ENCODE results near the gene RAPGEF4. TPM values are rescaled to one million over a fixed set of nuclear protein-coding genes. Genes with fewer than 3 reads are reported as not detected.

Gene RAPGEF4
- total RNA-seq, 1 experiment from 2014 or later: 1.4 TPM

- Histone ChIP-seq H3K79me1 (ENCODE audit: insufficient read depth, low read depth, low read length, poor library complexity, severe bottlenecking) (no peaks in the 10 kb centered on the region), H3K9ac (ENCODE audit: extremely low read depth, insufficient read length, low read length) (no peak overlapping the region), H4K5ac (ENCODE audit: insufficient read length, low read depth, low read length) (no peak overlapping the region), H2BK15ac (ENCODE audit: low read depth, low read length) (no peak overlapping the region), H3T11ph (ENCODE audit: low read length) (no peak overlapping the region), H3K23me2 (ENCODE audit: insufficient read length, low read depth, low read length, poor library complexity, severe bottlenecking) (no peaks in the 10 kb centered on the region), H4K20me1 (ENCODE audit: control insufficient read depth, insufficient read depth, insufficient read length) (no peaks in the 10 kb centered on the region), H3K9me3 (ENCODE audit: control insufficient read depth, low read depth, low read length) (no peaks in the 10 kb centered on the region), H2AFZ (ENCODE audit: low read length) (no peak overlapping the region), H3K4ac (ENCODE audit: low read depth, low read length) (no peak overlapping the region), H3K27me3 (ENCODE audit: insufficient read depth, low read length) (no peaks in the 10 kb centered on the region), H3K79me2 (ENCODE audit: insufficient read depth, low read length) (no peaks in the 10 kb centered on the region), H3K56ac (ENCODE audit: insufficient read length, low read depth, low read length) (no peak overlapping the region), H2AK5ac (ENCODE audit: insufficient read length, low read length) (no peak overlapping the region), H3K27ac (ENCODE audit: insufficient read length, low read depth, low read length) (no peak overlapping the region), H3K23ac (ENCODE audit: insufficient read length, low read depth, low read length) (no peak overlapping the region), H3K4me2 (ENCODE audit: insufficient read depth, insufficient read length, low read length) (no peak overlapping the region), H3K14ac (ENCODE audit: insufficient read depth, low read length) (no peak overlapping the region), H3K4me1 (ENCODE audit: insufficient read depth, low read length) (no peaks in the 10 kb centered on the region), H2BK12ac (ENCODE audit: insufficient read length, low read depth, low read length) (no peak overlapping the region), H4K8ac (replicated peaks; ENCODE audit: insufficient read length, low read depth, low read length) (no peak overlapping the region), H2BK5ac (ENCODE audit: insufficient read length, low read length) (no peak overlapping the region), H2BK120ac (ENCODE audit: low read depth, low read length, poor library complexity, severe bottlenecking) (no peak overlapping the region), H3K18ac (ENCODE audit: insufficient read length, low read depth, low read length) (no peak overlapping the region), H4K91ac (ENCODE audit: insufficient read length, low read depth, low read length) (no peak overlapping the region), H2BK20ac (ENCODE audit: low read depth, low read length, poor library complexity, severe bottlenecking) (no peak overlapping the region)
- Mint-ChIP-seq H3K9me3 (no peaks in the 10 kb centered on the region), H3K27me3 (ENCODE audit: low read depth) (no peaks in the 10 kb centered on the region), H3K4me1 (peaks cover 4 to 11% of the 10 kb centered on the region in 2 experiments; a peak in 2 of 4 replicates), H3K27ac (no peak overlapping the region), H3K4me3 (no peak overlapping the region), H3K36me3 (ENCODE audit: insufficient read depth in 1 of 3, low read depth in 3 of 3) (no peaks in the 10 kb centered on the region)
- DNase-seq: no peak
- WGBS (ENCODE audit: extremely low coverage, insufficient read length, low lambda C conversion rate): no CpG with 5 or more reads among the region's 3 CpGs
- TF ChIP-seq CTCF (conservative IDR thresholded peaks at IDR 0.05): no peak
Observed at GRCh38 chr2:173033084-173033483, 297.4 kb downstream of the RAPGEF4 start.
